Gastrocnemius medialis (tissue), 4 donors: ENCODE results near the gene ACAP1. TPM values are rescaled to one million over a fixed set of nuclear protein-coding genes. Genes with fewer than 3 reads are reported as not detected.
"Not testable (repeated sequence)": the region's sequence is repeated elsewhere in the genome, so short reads cannot be mapped to it uniquely, and the experiment has no call there.

Source experiments
- ATAC-seq, 2 donors: fragments of 150-250 bp; one replicate each; pipeline ENCODE4 v1.9.1; 2016
- DNase-seq, 2 donors: peaks; one replicate each; pipeline ENCODE4 v3.0.0-alpha.2; 2019
- H3K27ac ChIP-seq, 4 donors: fragments of 200-600 bp; sonication (generic); 1 replicate in 1 of 4; 2 replicates in 3 of 4; pipeline ENCODE4 v1.5.1; 2016 to 2018; ENCODE audit warnings: mild to moderate bottlenecking in 2 of 4, moderate library complexity in 1 of 4
- H3K27me3 ChIP-seq, 3 donors: fragments of 200-600 bp; sonication (generic) in 2 of 3; 1 replicate in 1 of 3; 2 replicates in 2 of 3; pipeline versions ENCODE4 v1.5.1 to v1.6.0; 2016 to 2019; ENCODE audit warnings: mild to moderate bottlenecking in 1 of 3, moderate library complexity in 1 of 3
- H3K36me3 ChIP-seq, 2 donors: fragments of 200-600 bp; sonication (generic) in 1 of 2; one replicate each; pipeline ENCODE4 v1.5.1; 2017 to 2018
- H3K4me1 ChIP-seq, 2 donors: fragments of 200-600 bp; sonication (generic) in 1 of 2; one replicate each; pipeline ENCODE4 v1.5.1; 2016 to 2017; ENCODE audit warnings: mild to moderate bottlenecking in 2 of 2
- H3K4me3 ChIP-seq, 4 donors: fragments of 200-600 bp; sonication (generic) in 3 of 4; 1 replicate in 1 of 4; 2 replicates in 3 of 4; pipeline ENCODE4 v1.5.1; 2016 to 2019; ENCODE audit warnings: mild to moderate bottlenecking in 2 of 4
- H3K9me3 ChIP-seq, 3 donors: fragments of 200-600 bp; sonication (generic) in 2 of 3; 1 replicate in 1 of 3; 2 replicates in 2 of 3; pipeline ENCODE4 v1.5.1; 2016 to 2019
- POLR2A ChIP-seq, 2 donors: fragments of 450-650 bp; IDR thresholded peaks; one replicate each; pipeline ENCODE4 v1.6.1; 2017; ENCODE audit warnings: antibody characterized with exemption in 2 of 2, mild to moderate bottlenecking in 2 of 2, moderate library complexity in 2 of 2
- in situ Hi-C, 4 donors: fragments of 200-750 bp; cut with MboI; loops; one replicate each; pipeline versions ENCODE4 v1.15.0 to v1.8.0; 2017; ENCODE audit warnings: low sequenced_read_pairs in 4 of 4
- intact Hi-C: fragments of 100-400 bp; cut with DNase I; formaldehyde crosslinking; loops from one replicate; pipeline ENCODE4 v1.15.1; 2023; ENCODE audit warnings: low total_unique reads
- total RNA-seq, 4 donors: library from RNA; depleted of rRNA; stranded (reverse); fragments of >200 nt; gene quantifications; one replicate each; pipeline versions ENCODE4 v1.1.0 to v1.2.3, GENCODE V29; 2016
- TF ChIP-seq, protein P1 (sequence below), 5 experiments: fragments of 450-650 bp in 3 of 5; fragments of 200-600 bp in 2 of 5; sonication (generic) in 2 of 5; IDR thresholded peaks in 4 of 5; conservative IDR thresholded peaks in 1 of 5; 1 replicate in 4 of 5; 2 replicates in 1 of 5; pipeline ENCODE4 v1.5.1; 2016 to 2019; ENCODE audit warnings: antibody characterized with exemption in 5 of 5, mild to moderate bottlenecking in 3 of 5, moderate library complexity in 3 of 5

ACAP1 gene
- total RNA-seq, 4 donors from 2014 or later: 0.22 to 16.3 (median 1.7) TPM

DNA sequence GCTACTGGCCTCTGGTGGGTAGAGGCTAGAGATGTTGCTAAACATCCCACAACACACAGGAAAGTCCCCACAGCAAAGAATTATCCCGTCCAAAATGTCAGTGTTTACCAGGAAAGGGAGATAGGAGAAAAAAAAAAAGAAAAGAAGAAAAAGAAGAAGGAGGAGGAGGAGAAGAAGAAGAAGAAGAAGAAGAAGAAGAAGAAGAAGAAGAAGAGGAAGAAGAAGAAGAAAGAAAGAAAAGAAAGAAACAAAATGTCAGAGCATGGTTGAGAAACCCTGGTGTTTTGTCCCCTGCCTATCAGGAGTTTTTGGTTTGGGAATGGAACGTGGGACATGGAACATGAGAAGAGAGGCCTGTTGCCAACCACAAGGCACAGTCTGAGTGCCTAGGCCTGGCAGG is 21.1 kb downstream of the ACAP1 start:
- in situ Hi-C loops (loop anchor here in 2 of 4 donors (25.0 kb wide), 2 partner anchors 155 to 180 kb away; partner anchors contain the start of gene TNFSF12 (in 1 of the 2)), intact Hi-C loops (no loop called here)
- no peak for DNase-seq
- no peaks in the 10 kb centered on the region for H3K36me3 ChIP-seq
- H3K9me3 ChIP-seq: no peaks in the 10 kb centered on the region
- peaks cover 13% of the 10 kb centered on the region in 2 donors for H3K4me1 ChIP-seq
- ATAC-seq: no peak
- H3K27ac ChIP-seq: no peak overlapping the region
- TF ChIP-seq, protein P1, sequence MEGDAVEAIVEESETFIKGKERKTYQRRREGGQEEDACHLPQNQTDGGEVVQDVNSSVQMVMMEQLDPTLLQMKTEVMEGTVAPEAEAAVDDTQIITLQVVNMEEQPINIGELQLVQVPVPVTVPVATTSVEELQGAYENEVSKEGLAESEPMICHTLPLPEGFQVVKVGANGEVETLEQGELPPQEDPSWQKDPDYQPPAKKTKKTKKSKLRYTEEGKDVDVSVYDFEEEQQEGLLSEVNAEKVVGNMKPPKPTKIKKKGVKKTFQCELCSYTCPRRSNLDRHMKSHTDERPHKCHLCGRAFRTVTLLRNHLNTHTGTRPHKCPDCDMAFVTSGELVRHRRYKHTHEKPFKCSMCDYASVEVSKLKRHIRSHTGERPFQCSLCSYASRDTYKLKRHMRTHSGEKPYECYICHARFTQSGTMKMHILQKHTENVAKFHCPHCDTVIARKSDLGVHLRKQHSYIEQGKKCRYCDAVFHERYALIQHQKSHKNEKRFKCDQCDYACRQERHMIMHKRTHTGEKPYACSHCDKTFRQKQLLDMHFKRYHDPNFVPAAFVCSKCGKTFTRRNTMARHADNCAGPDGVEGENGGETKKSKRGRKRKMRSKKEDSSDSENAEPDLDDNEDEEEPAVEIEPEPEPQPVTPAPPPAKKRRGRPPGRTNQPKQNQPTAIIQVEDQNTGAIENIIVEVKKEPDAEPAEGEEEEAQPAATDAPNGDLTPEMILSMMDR (IDR thresholded peaks at IDR 0.05 in 4 of 5, conservative IDR thresholded peaks at IDR 0.05 in 1 of 5): no peak
- no peak for TF ChIP-seq POLR2A (IDR thresholded peaks at IDR 0.05)
- H3K4me3 ChIP-seq: no peak overlapping the region
- H3K27me3 ChIP-seq: no peaks in the 10 kb centered on the region

GRCh38 chr17:7361906-7362305 is 25.6 kb downstream of the ACAP1 start:
- ATAC-seq: no peak

GRCh38 chr17:7363311-7363710 is 27.0 kb downstream of the ACAP1 start:
- no peaks in the 10 kb centered on the region for H3K27me3 ChIP-seq
- H3K4me1 ChIP-seq: no peaks in the 10 kb centered on the region
- ATAC-seq: no peak
- no peak for TF ChIP-seq POLR2A (IDR thresholded peaks at IDR 0.05)
- TF ChIP-seq, protein P1 (IDR thresholded peaks at IDR 0.05 in 4 of 5, conservative IDR thresholded peaks at IDR 0.05 in 1 of 5): no peak
- DNase-seq: no peak
- no peak overlapping the region for H3K27ac ChIP-seq
- H3K36me3 ChIP-seq: no peaks in the 10 kb centered on the region
- intact Hi-C loops (no loop called here), in situ Hi-C loops (loop anchor here in 2 of 4 donors (25.0 kb wide), 2 partner anchors 149 to 174 kb away; partner anchors contain the start of gene TNFSF12 (in 1 of the 2))
- no peaks in the 10 kb centered on the region for H3K9me3 ChIP-seq
- H3K4me3 ChIP-seq: no peak overlapping the region

More at GRCh38 chr17:7361906-7362305, 25.6 kb downstream of the ACAP1 start:
- no peak for DNase-seq
- peaks cover 3 to 4% of the 10 kb centered on the region in 2 donors for H3K4me1 ChIP-seq
- intact Hi-C loops (no loop called here), in situ Hi-C loops (loop anchor here in 2 of 4 donors (25.0 kb wide), 2 partner anchors 150 to 175 kb away; partner anchors contain the start of gene TNFSF12 (in 1 of the 2))
- TF ChIP-seq POLR2A (IDR thresholded peaks at IDR 0.05): no peak
- TF ChIP-seq, protein P1 (IDR thresholded peaks at IDR 0.05 in 4 of 5, conservative IDR thresholded peaks at IDR 0.05 in 1 of 5): no peak
- no peak overlapping the region for H3K4me3 ChIP-seq
- H3K27ac ChIP-seq: no peak overlapping the region
- no peaks in the 10 kb centered on the region for H3K36me3 ChIP-seq
- no peaks in the 10 kb centered on the region for H3K27me3 ChIP-seq
- no peaks in the 10 kb centered on the region for H3K9me3 ChIP-seq

DNA sequence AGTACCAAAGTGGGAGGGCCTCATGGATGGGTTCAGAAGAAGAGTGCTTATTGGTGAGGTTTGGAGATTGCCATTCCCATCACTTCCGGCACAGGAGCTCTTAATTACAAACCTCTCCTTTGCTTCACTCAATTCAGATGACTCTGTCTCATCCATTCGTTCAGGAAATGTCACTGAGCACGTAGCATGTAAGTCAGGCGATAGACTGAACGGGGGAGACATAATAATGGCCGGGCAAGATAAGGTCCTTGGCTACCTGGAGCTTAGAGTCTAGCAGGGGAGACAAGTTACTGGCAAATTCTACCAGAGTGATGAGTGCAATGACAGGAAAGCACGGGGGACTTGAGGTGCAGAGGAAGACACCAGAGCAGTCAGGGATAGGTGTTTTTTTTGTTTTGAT is 29.6 kb downstream of the ACAP1 start:
- intact Hi-C loops: not testable (repeated sequence)

GRCh38 chr17:7367083-7367482 is 30.8 kb downstream of the ACAP1 start:
- intact Hi-C loops: no loop called here
- in situ Hi-C loops: loop anchor here in 2 of 4 donors (25.0 kb wide), 2 partner anchors 145 to 170 kb away; partner anchors contain the start of gene TNFSF12 (in 1 of the 2)

More for the DNA sequence above, 29.6 kb downstream of the ACAP1 start:
- not testable (repeated sequence) for H3K9me3 ChIP-seq, H3K27me3 ChIP-seq, DNase-seq, ATAC-seq, H3K36me3 ChIP-seq, H3K4me3 ChIP-seq, H3K27ac ChIP-seq, H3K4me1 ChIP-seq
- in situ Hi-C loops: loop anchor here in 2 of 4 donors (25.0 kb wide), 2 partner anchors 146 to 171 kb away; partner anchors contain the start of gene TNFSF12 (in 1 of the 2)

More at GRCh38 chr17:7367083-7367482, 30.8 kb downstream of the ACAP1 start:
- Histone ChIP-seq H3K4me1 (no peaks in the 10 kb centered on the region), H3K27ac (no peak overlapping the region), H3K27me3 (no peaks in the 10 kb centered on the region), H3K36me3 (no peaks in the 10 kb centered on the region), H3K9me3 (no peaks in the 10 kb centered on the region), H3K4me3 (no peak overlapping the region)
- ATAC-seq: no peak
- no peak for DNase-seq
- TF ChIP-seq POLR2A (IDR thresholded peaks at IDR 0.05): no peak
- TF ChIP-seq, protein P1 (IDR thresholded peaks at IDR 0.05 in 4 of 5, conservative IDR thresholded peaks at IDR 0.05 in 1 of 5): no peak
